Vagina (tissue), 2 donors: Measurements from ENCODE around the gene DCLK2.

Experiments
- POLR2AphosphoS5 ChIP-seq, 2 donors: sonication (generic); formaldehyde crosslinking; IDR thresholded peaks; one replicate each; pipeline ENCODE4 v1.9.0; 2017; ENCODE audit warnings: antibody characterized with exemption in 2 of 2, mild to moderate bottlenecking in 2 of 2, low read depth in 1 of 2; ENCODE audit not compliant: insufficient read depth in 1 of 2
- TF ChIP-seq, protein P1 (sequence below), 3 experiments: fragments of 450-650 bp in 2 of 3; fragments of 200-600 bp in 1 of 3; sonication (generic) in 1 of 3; IDR thresholded peaks; one replicate each; pipeline ENCODE4 v1.5.1; 2017 to 2019; ENCODE audit warnings: antibody characterized with exemption in 3 of 3, mild to moderate bottlenecking in 2 of 3, moderate library complexity in 2 of 3

DNA sequence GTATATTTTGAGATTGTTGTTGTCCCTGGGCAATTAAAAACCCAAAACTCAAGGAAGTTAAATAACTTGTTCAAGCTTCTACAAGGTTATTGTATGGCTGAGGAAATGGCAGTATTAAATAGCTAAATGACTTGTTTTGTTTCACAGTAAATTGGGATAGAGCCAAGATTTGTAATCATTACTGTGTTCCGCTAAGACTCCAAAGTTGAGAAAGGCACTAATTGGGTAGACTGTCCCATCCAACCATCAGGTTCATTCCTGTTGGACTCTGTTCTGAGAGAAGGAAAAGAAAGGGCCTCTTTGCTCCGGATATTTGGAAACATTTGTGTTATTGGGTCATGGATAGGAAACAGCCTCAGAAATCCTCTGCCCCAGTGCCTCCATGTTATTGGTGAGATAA lies 82.2 kb downstream of the DCLK2 start:
- TF ChIP-seq, protein P1, sequence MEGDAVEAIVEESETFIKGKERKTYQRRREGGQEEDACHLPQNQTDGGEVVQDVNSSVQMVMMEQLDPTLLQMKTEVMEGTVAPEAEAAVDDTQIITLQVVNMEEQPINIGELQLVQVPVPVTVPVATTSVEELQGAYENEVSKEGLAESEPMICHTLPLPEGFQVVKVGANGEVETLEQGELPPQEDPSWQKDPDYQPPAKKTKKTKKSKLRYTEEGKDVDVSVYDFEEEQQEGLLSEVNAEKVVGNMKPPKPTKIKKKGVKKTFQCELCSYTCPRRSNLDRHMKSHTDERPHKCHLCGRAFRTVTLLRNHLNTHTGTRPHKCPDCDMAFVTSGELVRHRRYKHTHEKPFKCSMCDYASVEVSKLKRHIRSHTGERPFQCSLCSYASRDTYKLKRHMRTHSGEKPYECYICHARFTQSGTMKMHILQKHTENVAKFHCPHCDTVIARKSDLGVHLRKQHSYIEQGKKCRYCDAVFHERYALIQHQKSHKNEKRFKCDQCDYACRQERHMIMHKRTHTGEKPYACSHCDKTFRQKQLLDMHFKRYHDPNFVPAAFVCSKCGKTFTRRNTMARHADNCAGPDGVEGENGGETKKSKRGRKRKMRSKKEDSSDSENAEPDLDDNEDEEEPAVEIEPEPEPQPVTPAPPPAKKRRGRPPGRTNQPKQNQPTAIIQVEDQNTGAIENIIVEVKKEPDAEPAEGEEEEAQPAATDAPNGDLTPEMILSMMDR (IDR thresholded peaks at IDR 0.05), result no peak
- TF ChIP-seq POLR2AphosphoS5 (IDR thresholded peaks at IDR 0.05; ENCODE audit: insufficient read depth in 1 of 2, low read depth in 1 of 2), result no peak
